ENCODE measurements around the gene SRSF4.
"Not testable (repeated sequence)": the region's sequence is repeated elsewhere in the genome, so short reads cannot be mapped to it uniquely, and the experiment has no call there.

The SRSF4 gene

GRCh38 chr1:29120367-29120766, 61.3 kb downstream of the SRSF4 start:
- DNase-seq (ENCODE audit: low read depth in 2 of 2), result no peak
- TF ChIP-seq, protein P1, sequence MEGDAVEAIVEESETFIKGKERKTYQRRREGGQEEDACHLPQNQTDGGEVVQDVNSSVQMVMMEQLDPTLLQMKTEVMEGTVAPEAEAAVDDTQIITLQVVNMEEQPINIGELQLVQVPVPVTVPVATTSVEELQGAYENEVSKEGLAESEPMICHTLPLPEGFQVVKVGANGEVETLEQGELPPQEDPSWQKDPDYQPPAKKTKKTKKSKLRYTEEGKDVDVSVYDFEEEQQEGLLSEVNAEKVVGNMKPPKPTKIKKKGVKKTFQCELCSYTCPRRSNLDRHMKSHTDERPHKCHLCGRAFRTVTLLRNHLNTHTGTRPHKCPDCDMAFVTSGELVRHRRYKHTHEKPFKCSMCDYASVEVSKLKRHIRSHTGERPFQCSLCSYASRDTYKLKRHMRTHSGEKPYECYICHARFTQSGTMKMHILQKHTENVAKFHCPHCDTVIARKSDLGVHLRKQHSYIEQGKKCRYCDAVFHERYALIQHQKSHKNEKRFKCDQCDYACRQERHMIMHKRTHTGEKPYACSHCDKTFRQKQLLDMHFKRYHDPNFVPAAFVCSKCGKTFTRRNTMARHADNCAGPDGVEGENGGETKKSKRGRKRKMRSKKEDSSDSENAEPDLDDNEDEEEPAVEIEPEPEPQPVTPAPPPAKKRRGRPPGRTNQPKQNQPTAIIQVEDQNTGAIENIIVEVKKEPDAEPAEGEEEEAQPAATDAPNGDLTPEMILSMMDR (IDR thresholded peaks at IDR 0.05; ENCODE audit: low read depth, low read length), result no peak
- no peak overlapping the region for H3K4me3 ChIP-seq (replicated peaks in 1 of 2; ENCODE audit: low read depth in 2 of 2, low read length in 2 of 2)

- no peak for DNase-seq (ENCODE audit: low read depth in 2 of 2)
- TF ChIP-seq, protein P1 (IDR thresholded peaks at IDR 0.05; ENCODE audit: low read depth, low read length), result no peak
Observed at GRCh38 chr1:29119121-29119929, 62.4 kb downstream of the SRSF4 start.

GRCh38 chr1:29117381-29117780, 64.3 kb downstream of the SRSF4 start:
- H3K4me3 ChIP-seq (replicated peaks in 1 of 2; ENCODE audit: low read depth in 2 of 2, low read length in 2 of 2), result no peak overlapping the region
- TF ChIP-seq, protein P1 (IDR thresholded peaks at IDR 0.05; ENCODE audit: low read depth, low read length), result peak; percentile 17
- no peak for DNase-seq (ENCODE audit: low read depth in 2 of 2)

More at GRCh38 chr1:29119121-29119929, 62.4 kb downstream of the SRSF4 start:
- H3K4me3 ChIP-seq (replicated peaks in 1 of 2; ENCODE audit: low read depth in 2 of 2, low read length in 2 of 2), result no peak overlapping the region

DNA sequence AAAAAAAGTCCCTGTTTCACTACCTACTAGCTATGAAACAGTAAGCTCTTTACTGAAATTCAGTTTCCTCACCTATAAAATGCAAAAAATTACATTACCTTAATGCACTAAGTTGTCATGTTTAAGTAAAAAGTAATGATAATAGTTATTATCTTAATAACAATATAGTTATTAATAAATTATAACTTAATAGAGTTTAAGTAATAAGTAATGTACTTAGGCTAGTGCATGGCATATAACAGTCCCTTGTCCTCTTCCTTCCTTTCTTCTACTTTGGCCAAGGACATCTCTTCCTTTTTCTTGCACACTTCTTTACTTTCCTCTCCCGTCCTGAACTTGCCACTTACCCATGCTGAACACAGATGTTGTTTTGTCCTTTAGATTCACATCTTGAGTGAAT, 67.0 kb downstream of the SRSF4 start:
- no peak overlapping the region for H3K4me3 ChIP-seq (replicated peaks in 1 of 2; ENCODE audit: low read depth in 2 of 2, low read length in 2 of 2)
- no peak for DNase-seq (ENCODE audit: low read depth in 2 of 2)
- TF ChIP-seq, protein P1 (IDR thresholded peaks at IDR 0.05; ENCODE audit: low read depth, low read length), result no peak

- TF ChIP-seq, protein P1 (IDR thresholded peaks at IDR 0.05; ENCODE audit: low read depth, low read length), result no peak
- no peak overlapping the region for H3K4me3 ChIP-seq (replicated peaks in 1 of 2; ENCODE audit: low read depth in 2 of 2, low read length in 2 of 2)
- DNase-seq (ENCODE audit: low read depth in 2 of 2), result no peak
Observed at GRCh38 chr1:29113413-29114117, 68.1 kb downstream of the SRSF4 start.

DNA sequence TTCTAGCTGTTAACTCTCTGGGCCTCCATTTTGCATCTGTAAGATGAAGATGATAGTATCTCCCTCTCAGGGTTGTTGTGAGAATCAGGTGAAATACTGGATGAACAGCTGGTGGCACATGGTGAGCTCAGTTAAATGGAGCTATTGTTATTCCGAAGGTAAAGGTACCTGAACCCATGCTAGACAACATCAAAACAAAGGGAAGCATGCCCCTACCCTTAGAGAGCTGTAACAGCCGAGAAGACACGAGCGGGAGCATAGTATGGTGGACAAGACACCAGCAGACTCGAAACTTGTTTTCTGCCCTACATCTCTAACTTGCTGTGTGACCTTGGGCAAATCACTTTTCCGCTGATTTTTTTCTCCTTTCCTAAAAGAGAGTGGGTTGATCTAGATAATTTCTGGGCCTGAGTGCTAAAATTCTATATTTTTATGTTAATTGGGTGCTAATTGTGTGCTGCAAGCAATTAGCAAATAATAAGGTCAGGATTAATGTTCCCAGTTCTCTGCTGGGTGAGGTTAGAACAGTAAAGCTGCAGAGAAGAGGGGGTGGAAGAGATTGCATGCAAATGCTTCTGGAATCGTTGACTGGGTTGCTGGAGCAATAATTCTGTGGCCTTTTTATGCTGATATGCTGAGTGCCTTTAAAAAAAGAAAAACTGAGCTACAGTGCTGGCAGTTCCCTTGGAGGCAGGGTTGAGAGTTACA, 68.8 kb downstream of the SRSF4 start:
- no peak for DNase-seq (ENCODE audit: low read depth in 2 of 2)
- TF ChIP-seq, protein P1 (IDR thresholded peaks at IDR 0.05; ENCODE audit: low read depth, low read length), result no peak
- no peak overlapping the region for H3K4me3 ChIP-seq (replicated peaks in 1 of 2; ENCODE audit: low read depth in 2 of 2, low read length in 2 of 2)

GRCh38 chr1:29108041-29108440, 73.7 kb downstream of the SRSF4 start:
- DNase-seq (ENCODE audit: low read depth in 2 of 2), result not testable (repeated sequence)

More at GRCh38 chr1:29108041-29108440, 73.7 kb downstream of the SRSF4 start:
- not testable (repeated sequence) for H3K4me3 ChIP-seq (replicated peaks in 1 of 2; ENCODE audit: low read depth in 2 of 2, low read length in 2 of 2)
